Transverse colon (tissue), 4 donors: ENCODE data around the gene FAM216B. TPM values are rescaled to one million over a fixed set of nuclear protein-coding genes. Genes with fewer than 3 reads are reported as not detected.
"Not testable (repeated sequence)": the region's sequence is repeated elsewhere in the genome, so short reads cannot be mapped to it uniquely, and the experiment has no call there.

Source experiments
- DNase-seq: peaks from one replicate; pipeline ENCODE4 v3.0.0-alpha.2; 2019
- H3K27ac ChIP-seq, 4 donors: fragments of 200-600 bp; sonication (generic); 2 replicates each; pipeline ENCODE4 v1.5.1; 2016 to 2018; ENCODE audit warnings: inconsistent platforms in 4 of 4
- H3K27me3 ChIP-seq: fragments of 200-600 bp; sonication (generic); 2 replicates; pipeline ENCODE4 v1.5.1; 2017; ENCODE audit warnings: inconsistent platforms
- H3K36me3 ChIP-seq, 4 donors: fragments of 200-600 bp; sonication (generic); 2 replicates each; pipeline ENCODE4 v1.5.1; 2017 to 2019; ENCODE audit warnings: inconsistent platforms in 4 of 4
- H3K4me1 ChIP-seq, 4 donors: fragments of 200-600 bp; sonication (generic); 2 replicates each; pipeline ENCODE4 v1.5.1; 2017 to 2020; ENCODE audit warnings: inconsistent platforms in 4 of 4
- H3K4me3 ChIP-seq, 4 donors: fragments of 200-600 bp; sonication (generic); 1 replicate in 1 of 4; 2 replicates in 3 of 4; pipeline versions ENCODE4 v1.5.1 to v1.6.1; 2017 to 2019; ENCODE audit warnings: inconsistent platforms in 4 of 4
- H3K9me3 ChIP-seq, 2 donors: fragments of 200-600 bp; sonication (generic); 2 replicates each; pipeline ENCODE4 v1.5.1; 2017 to 2019; ENCODE audit warnings: inconsistent platforms in 2 of 2
- CTCF ChIP-seq, 5 experiments: fragments of 200-600 bp in 3 of 5; fragments of 450-650 bp in 2 of 5; sonication (generic) in 3 of 5; IDR thresholded peaks; 1 replicate in 2 of 5; 2 replicates in 3 of 5; pipeline ENCODE4 v1.5.1; 2016 to 2017; ENCODE audit warnings: antibody characterized with exemption in 5 of 5, inconsistent platforms in 3 of 5, mild to moderate bottlenecking in 2 of 5, moderate library complexity in 1 of 5
- EP300 ChIP-seq: sonication (generic); formaldehyde crosslinking; IDR thresholded peaks from one replicate; pipeline ENCODE4 v1.6.1; 2017; ENCODE audit warnings: antibody characterized with exemption, low read depth
- POLR2A ChIP-seq: fragments of 450-650 bp; IDR thresholded peaks from one replicate; pipeline ENCODE4 v1.6.1; 2016; ENCODE audit warnings: antibody characterized with exemption, mild to moderate bottlenecking, moderate library complexity
- POLR2AphosphoS5 ChIP-seq, 3 donors: sonication (generic); formaldehyde crosslinking; IDR thresholded peaks; one replicate each; pipeline ENCODE4 v1.6.1; 2016; ENCODE audit warnings: antibody characterized with exemption in 3 of 3
- WGBS, 2 donors: methylation state at CpG; one replicate each; pipeline ENCODE4 v1.1.5; 2018; ENCODE audit warnings: low coverage in 1 of 2; 5-methylcytosine and 5-hydroxymethylcytosine counted together
- in situ Hi-C, 4 donors: fragments of 200-750 bp; cut with MboI; loops; one replicate each; pipeline versions ENCODE4 v1.15.0 to v1.15.1; 2017; ENCODE audit warnings: low sequenced_read_pairs in 3 of 4, low pct_ligation_motif_present in 1 of 4, low pct_unique_long_range_greater_than_20kb in 1 of 4
- intact Hi-C: fragments of 100-400 bp; cut with DNase I; formaldehyde crosslinking; loops from one replicate; pipeline ENCODE4 v1.15.1; 2023; ENCODE audit warnings: low total_unique reads
- total RNA-seq, 4 donors: library from RNA; depleted of rRNA; stranded (reverse); fragments of >200 nt; gene quantifications; one replicate each; pipeline ENCODE4 v1.1.0, GENCODE V29; 2016

FAM216B gene
- total RNA-seq, 4 donors from 2014 or later, result not detected

- no peak for DNase-seq
- in situ Hi-C loops, result no loop called here
- Histone ChIP-seq H3K27ac (no peak overlapping the region), H3K4me3 (no peak overlapping the region), H3K9me3 (no peaks in the 10 kb centered on the region), H3K36me3 (no peaks in the 10 kb centered on the region), H3K27me3 (no peaks in the 10 kb centered on the region), H3K4me1 (no peaks in the 10 kb centered on the region)
- intact Hi-C loops, result no loop called here
- TF ChIP-seq POLR2A, result no peak
- TF ChIP-seq CTCF (IDR thresholded peaks at IDR 0.05), result no peak
- no peak for TF ChIP-seq EP300
- WGBS, 2 donors, result 67 to 88% methylated on average over 3 of the region's 3 CpGs
These were observed 19.1 kb upstream of the FAM216B start for GRCh38 chr13:42762251-42762650.

- Histone ChIP-seq H3K4me1 (no peaks in the 10 kb centered on the region), H3K36me3 (no peaks in the 10 kb centered on the region), H3K4me3 (no peak overlapping the region), H3K27me3 (no peaks in the 10 kb centered on the region), H3K9me3 (no peaks in the 10 kb centered on the region), H3K27ac (no peak overlapping the region)
- WGBS, 2 donors, result 68 to 80% methylated on average over 2 of the region's 2 CpGs
- in situ Hi-C loops (no loop called here), intact Hi-C loops (no loop called here)
- no peak for TF ChIP-seq EP300
- no peak for TF ChIP-seq POLR2A
- TF ChIP-seq POLR2AphosphoS5 (IDR thresholded peaks at IDR 0.05), result no peak
- no peak for TF ChIP-seq CTCF (IDR thresholded peaks at IDR 0.05)
- no peak for DNase-seq
These were observed 18.5 kb upstream of the FAM216B start for GRCh38 chr13:42762917-42763316.

DNA sequence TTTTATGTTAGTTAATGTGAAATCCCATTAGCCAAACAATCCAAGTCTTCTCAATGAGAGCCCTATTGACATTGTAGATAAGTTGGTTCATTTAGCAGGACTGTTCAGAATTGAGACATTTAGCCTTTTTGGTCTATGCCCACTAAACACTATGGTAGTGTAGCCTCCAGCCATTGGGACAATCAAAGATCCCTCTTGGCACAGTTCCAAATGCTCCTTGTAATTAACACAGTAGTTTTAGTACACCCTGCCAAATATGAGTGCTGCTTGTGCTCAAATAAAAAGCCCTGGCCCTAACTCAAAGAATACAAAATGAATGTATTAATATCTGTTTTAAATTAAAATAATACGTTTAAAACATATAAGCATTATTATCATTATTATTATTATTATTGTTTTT, 15.4 kb upstream of the FAM216B start:
- H3K4me3 ChIP-seq, result no peak overlapping the region
- H3K27ac ChIP-seq, result no peak overlapping the region
- H3K36me3 ChIP-seq, result no peaks in the 10 kb centered on the region
- in situ Hi-C loops, result no loop called here
- no peaks in the 10 kb centered on the region for H3K27me3 ChIP-seq
- H3K4me1 ChIP-seq, result no peaks in the 10 kb centered on the region
- H3K9me3 ChIP-seq, result no peaks in the 10 kb centered on the region
- intact Hi-C loops, result no loop called here
- TF ChIP-seq EP300 (no peak), POLR2A (no peak), POLR2AphosphoS5 (IDR thresholded peaks at IDR 0.05) (no peak), CTCF (IDR thresholded peaks at IDR 0.05) (no peak)
- 68 to 88% methylated on average over 1 of the region's 1 CpG for WGBS, 2 donors
- no peak for DNase-seq

DNA sequence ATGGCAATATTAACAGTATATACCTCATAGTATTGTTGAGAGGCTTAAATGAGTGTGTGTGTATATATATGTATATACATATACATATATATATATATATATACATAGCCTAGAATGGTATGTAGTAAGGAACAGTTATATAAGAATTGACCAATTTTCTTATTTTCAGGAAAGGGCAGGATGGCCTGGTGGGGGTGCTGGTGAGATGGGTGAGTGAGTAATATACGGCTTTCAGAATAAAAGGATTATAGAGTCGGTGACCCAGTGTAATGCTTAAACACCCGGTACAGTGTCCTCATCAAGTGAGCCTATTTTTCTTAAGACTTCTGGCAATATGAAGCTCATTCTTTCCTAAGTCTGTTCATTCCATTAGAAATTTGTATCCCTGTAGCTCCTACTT, 11.7 kb upstream of the FAM216B start:
- intact Hi-C loops, result no loop called here

DNA sequence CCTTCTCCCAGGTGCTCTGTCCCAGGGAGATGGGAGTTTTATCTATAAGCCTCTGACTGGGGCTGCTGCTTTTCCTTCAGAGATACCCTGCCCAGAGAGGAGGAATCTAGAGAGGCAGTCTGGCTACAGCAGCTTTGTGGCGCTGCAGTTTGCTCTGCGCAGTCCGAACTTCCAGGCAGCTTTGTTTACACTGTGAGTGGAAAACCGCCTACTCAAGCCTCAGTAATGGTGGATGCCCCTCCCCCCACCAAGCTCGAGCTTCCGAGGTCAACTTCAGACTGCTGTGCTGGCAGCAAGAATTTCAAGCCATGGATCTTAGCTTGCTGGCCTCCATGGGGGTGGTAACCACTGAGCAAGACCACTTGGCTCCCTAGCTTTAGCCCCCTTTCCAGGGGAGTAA, 4.8 kb upstream of the FAM216B start:
- in situ Hi-C loops, H3K9me3 ChIP-seq, H3K36me3 ChIP-seq, H3K27ac ChIP-seq, H3K4me3 ChIP-seq, H3K4me1 ChIP-seq, DNase-seq, H3K27me3 ChIP-seq: not testable (repeated sequence)
- 23% methylated on average over 6 of the region's 6 CpGs; no CpG with 5 or more reads in 1 of the 2 donors for WGBS, 2 donors
- intact Hi-C loops, result loop anchor here (5.0 kb wide), 1 partner anchor 1156 kb away; no protein-coding TSS in a partner anchor

More for the DNA sequence above, 11.7 kb upstream of the FAM216B start:
- 91 to 97% methylated on average over 3 of the region's 3 CpGs for WGBS, 2 donors
- H3K9me3 ChIP-seq, result no peaks in the 10 kb centered on the region
- in situ Hi-C loops, result no loop called here
- no peaks in the 10 kb centered on the region for H3K36me3 ChIP-seq
- DNase-seq, result no peak
- H3K27me3 ChIP-seq, result no peaks in the 10 kb centered on the region
- no peak for TF ChIP-seq EP300
- TF ChIP-seq POLR2AphosphoS5 (IDR thresholded peaks at IDR 0.05), result no peak
- no peak for TF ChIP-seq CTCF (IDR thresholded peaks at IDR 0.05)
- no peak for TF ChIP-seq POLR2A
- H3K27ac ChIP-seq, result no peak overlapping the region
- H3K4me3 ChIP-seq, result no peak overlapping the region
- H3K4me1 ChIP-seq, result no peaks in the 10 kb centered on the region
